Omental fat pad (tissue), 4 donors: ENCODE data around the gene LIM2. TPM values are rescaled to one million over a fixed set of nuclear protein-coding genes. Genes with fewer than 3 reads are reported as not detected.

Experiments used
- ATAC-seq: fragments of 150-250 bp; one replicate; pipeline ENCODE4 v1.9.1; 2016; ENCODE audit warnings: mild to moderate bottlenecking, moderate library complexity; ENCODE audit not compliant: low FRiP score
- DNase-seq: peaks from one replicate; pipeline ENCODE4 v3.0.0-alpha.2; 2019; ENCODE audit warnings: low spot score
- CTCF ChIP-seq, 3 donors: fragments of 450-650 bp; IDR thresholded peaks; one replicate each; pipeline ENCODE4 v1.5.1; 2016 to 2017; ENCODE audit warnings: antibody characterized with exemption in 3 of 3, mild to moderate bottlenecking in 3 of 3, moderate library complexity in 2 of 3
- total RNA-seq, 4 donors: library from RNA; depleted of rRNA; stranded (reverse); fragments of >200 nt; gene quantifications; one replicate each; pipeline ENCODE4 v1.1.0, GENCODE V29; 2016

Gene LIM2
- total RNA-seq, 4 donors from 2014 or later: not detected

GRCh38 chr19:51365211-51365964 is 22.4 kb downstream of the LIM2 start:
- no peak for TF ChIP-seq CTCF (IDR thresholded peaks at IDR 0.05)
- no peak for ATAC-seq
- no peak for DNase-seq

- DNase-seq (no peak), ATAC-seq (no peak)
- no peak for TF ChIP-seq CTCF (IDR thresholded peaks at IDR 0.05)
These were observed 23.3 kb downstream of the LIM2 start for GRCh38 chr19:51364200-51365106.

GRCh38 chr19:51361239-51361638 is 26.5 kb downstream of the LIM2 start:
- TF ChIP-seq CTCF (IDR thresholded peaks at IDR 0.05): no peak
- ATAC-seq (no peak), DNase-seq (no peak)

GRCh38 chr19:51359294-51359693 is 28.5 kb downstream of the LIM2 start:
- no peak for TF ChIP-seq CTCF (IDR thresholded peaks at IDR 0.05)
- ATAC-seq (no peak), DNase-seq (no peak)

GRCh38 chr19:51357952-51358351 is 29.8 kb downstream of the LIM2 start:
- DNase-seq (no peak), ATAC-seq (no peak)
- TF ChIP-seq CTCF (IDR thresholded peaks at IDR 0.05): no peak

GRCh38 chr19:51356159-51356801 is 31.5 kb downstream of the LIM2 start:
- TF ChIP-seq CTCF (IDR thresholded peaks at IDR 0.05): no peak
- no peak for DNase-seq

More at GRCh38 chr19:51356159-51356801, 31.5 kb downstream of the LIM2 start:
- ATAC-seq: no peak
